Stimulated activated CD8-positive, alpha-beta memory T cell treated with anti-CD3 and anti-CD28 coated beads, Interleukin-15, amount 100 ng/mL, for 4 hours (primary cell): ENCODE data around the gene ACOX1.

Experiments
- DNase-seq, 2 donors: peaks; one replicate each; pipeline ENCODE4 v3.0.0-alpha.2; 2020; ENCODE audit warnings: low read depth in 2 of 2

The ACOX1 gene

GRCh38 chr17:76008630-76009425 lies 29.9 kb upstream of the ACOX1 start:
- DNase-seq, result no peak

- DNase-seq, result no peak
Observed at GRCh38 chr17:76008208-76008607, 29.2 kb upstream of the ACOX1 start.

GRCh38 chr17:76007850-76008165 lies 28.8 kb upstream of the ACOX1 start:
- DNase-seq, result no peak

- no peak for DNase-seq
Observed at GRCh38 chr17:76007131-76007849, 28.3 kb upstream of the ACOX1 start.

- DNase-seq, result peak; percentile 27 to 64
Observed at GRCh38 chr17:76005263-76006149, 26.5 kb upstream of the ACOX1 start.

GRCh38 chr17:76004750-76005262 lies 25.8 kb upstream of the ACOX1 start:
- DNase-seq, result no peak

GRCh38 chr17:76003915-76004314 lies 24.9 kb upstream of the ACOX1 start:
- DNase-seq, result no peak

GRCh38 chr17:76002100-76002499 lies 23.1 kb upstream of the ACOX1 start:
- DNase-seq, result no peak

GRCh38 chr17:76000755-76001521 lies 22.0 kb upstream of the ACOX1 start, which contains the start of gene CDK3:
Gene CDK3, plus strand, starts transcription at chr17:76000855. Its CDS starts 571 bp downstream, at chr17:76001426.
- DNase-seq, result no peak

GRCh38 chr17:76000016-76000754 lies 21.2 kb upstream of the ACOX1 start:
- no peak for DNase-seq

- no peak for DNase-seq
Observed at GRCh38 chr17:75998327-75998795, 19.4 kb upstream of the ACOX1 start.

- no peak for DNase-seq
Observed at GRCh38 chr17:75996665-75997590, 18.0 kb upstream of the ACOX1 start.

GRCh38 chr17:75995385-75995925 lies 16.5 kb upstream of the ACOX1 start:
- DNase-seq, result no peak

GRCh38 chr17:75994802-75995370 lies 15.9 kb upstream of the ACOX1 start:
- DNase-seq, result no peak

GRCh38 chr17:75991396-75991795 lies 12.4 kb upstream of the ACOX1 start:
- DNase-seq, result no peak

GRCh38 chr17:75987041-75987440 lies 8.1 kb upstream of the ACOX1 start:
- DNase-seq, result no peak

- no peak for DNase-seq
Observed at GRCh38 chr17:75985986-75986385, 7.0 kb upstream of the ACOX1 start.

GRCh38 chr17:75983501-75984181 lies 4.7 kb upstream of the ACOX1 start:
- DNase-seq, result no peak
